ENCODE data around the gene FAM200B.

- TF ChIP-seq CTCF (IDR thresholded peaks at IDR 0.05; ENCODE audit: low read length) = no peak
- TF ChIP-seq EZH2 (IDR thresholded peaks at IDR 0.05; ENCODE audit: borderline replicate concordance, low read length) = no peak
Observed at GRCh38 chr4:15672101-15672500, 9.5 kb upstream of the FAM200B start.

Data from OCI-LY1 (cell line).